Mucosa of rectum (tissue), 2 donors: Measurements from ENCODE around the gene GRM5.
A peak's percentile ranks its signal among the peaks of the same experiment; 100 is the strongest.

Source experiments
- H3K27ac ChIP-seq, 2 donors: one replicate each; pipeline ENCODE4 v1.7.0; 2013; ENCODE audit warnings: inconsistent platforms in 2 of 2, low read depth in 2 of 2, low read length in 2 of 2
- H3K27me3 ChIP-seq, 2 donors: one replicate each; pipeline ENCODE4 v1.7.0; 2013; ENCODE audit warnings: low read length in 2 of 2; ENCODE audit not compliant: control insufficient read depth in 2 of 2, insufficient read depth in 2 of 2
- H3K36me3 ChIP-seq, 2 donors: one replicate each; pipeline ENCODE4 v1.7.0; 2013; ENCODE audit warnings: low read length in 2 of 2; ENCODE audit not compliant: control insufficient read depth in 2 of 2, insufficient read depth in 2 of 2
- H3K4me1 ChIP-seq, 2 donors: one replicate each; pipeline ENCODE4 v1.7.0; 2013; ENCODE audit warnings: low read length in 2 of 2, mild to moderate bottlenecking in 1 of 2; ENCODE audit not compliant: control insufficient read depth in 2 of 2, insufficient read depth in 2 of 2
- H3K4me3 ChIP-seq, 2 donors: one replicate each; pipeline ENCODE4 v1.7.0; 2013; ENCODE audit warnings: low read length in 2 of 2
- H3K9ac ChIP-seq, 2 donors: one replicate each; pipeline ENCODE4 v1.7.0; 2013; ENCODE audit warnings: low read length in 2 of 2, low read depth in 1 of 2, mild to moderate bottlenecking in 1 of 2
- H3K9me3 ChIP-seq, 2 donors: one replicate each; pipeline ENCODE4 v1.7.0; 2013; ENCODE audit warnings: low read length in 2 of 2; ENCODE audit not compliant: control insufficient read depth in 2 of 2
- donor health status: healthy.
- donor health status: Normal muscosa, but diverticular disease.

Gene GRM5

DNA sequence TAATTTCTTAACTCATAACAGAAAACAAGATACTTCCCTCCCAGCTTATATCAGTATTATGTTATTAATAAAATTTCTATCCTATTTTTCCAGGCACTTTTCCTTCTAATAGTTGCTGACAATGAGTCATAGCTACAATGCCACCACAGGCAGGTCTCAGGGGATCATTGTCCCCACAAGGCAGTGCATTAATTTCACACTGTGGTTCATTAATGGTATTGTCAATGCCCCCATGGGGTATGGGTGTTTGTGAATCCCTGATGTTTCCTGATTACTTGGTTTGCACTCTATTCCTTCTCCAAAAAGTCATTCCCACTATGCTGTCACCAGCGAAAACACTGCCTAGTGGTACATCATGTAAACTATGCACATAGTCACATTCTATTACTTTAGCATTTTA, 382.8 kb downstream of the GRM5 start:
- Histone ChIP-seq H3K27me3 (no peaks in the 10 kb centered on the region), H3K27ac (no peak overlapping the region), H3K4me1 (no peaks in the 10 kb centered on the region), H3K9me3 (no peaks in the 10 kb centered on the region), H3K9ac (no peak overlapping the region), H3K36me3 (no peaks in the 10 kb centered on the region), H3K4me3 (no peak overlapping the region)

DNA sequence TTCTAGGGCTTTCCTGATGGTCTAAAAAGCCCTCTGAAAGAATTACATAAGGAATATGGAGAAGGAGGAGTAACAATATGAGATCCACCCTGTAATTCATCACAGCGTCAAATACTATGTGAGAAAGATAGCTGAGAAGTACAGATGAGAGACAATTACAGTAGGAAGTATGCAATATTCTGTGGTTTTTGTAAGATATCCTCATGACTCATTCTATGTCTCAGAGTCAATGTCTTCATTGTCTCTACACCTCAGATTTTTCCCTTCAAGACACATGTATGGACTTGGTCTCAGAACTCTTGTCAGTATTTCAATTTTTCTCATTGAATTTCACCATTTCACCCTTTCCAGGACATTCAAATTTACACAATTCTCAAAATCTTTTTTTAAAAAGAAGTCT, 385.0 kb downstream of the GRM5 start:
- Histone ChIP-seq H3K9me3 (no peaks in the 10 kb centered on the region), H3K27me3 (no peaks in the 10 kb centered on the region), H3K27ac (no peak overlapping the region), H3K4me3 (no peak overlapping the region), H3K9ac (no peak overlapping the region), H3K4me1 (no peaks in the 10 kb centered on the region), H3K36me3 (no peaks in the 10 kb centered on the region)

DNA sequence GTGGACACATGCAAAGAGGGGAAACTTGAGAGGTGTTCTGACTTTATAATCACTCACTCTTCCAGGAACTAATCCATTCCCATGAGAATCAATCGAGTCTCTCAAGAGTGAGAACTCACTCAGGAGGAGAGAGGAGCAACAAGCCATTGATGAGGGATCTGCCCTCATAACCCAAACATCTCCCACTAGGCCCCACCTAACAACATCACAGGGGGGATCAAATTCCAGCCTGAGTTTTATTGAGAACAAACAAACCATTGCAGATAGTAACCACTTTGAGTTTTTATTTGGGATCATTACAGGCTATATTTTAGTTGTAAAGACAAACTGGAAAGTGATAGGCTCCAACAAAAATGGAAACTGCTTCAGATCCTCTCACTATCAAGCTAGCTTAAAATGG, 399.4 kb downstream of the GRM5 start:
- Histone ChIP-seq H3K9me3 (no peaks in the 10 kb centered on the region), H3K36me3 (no peaks in the 10 kb centered on the region), H3K4me3 (no peak overlapping the region), H3K4me1 (peaks cover 0 to 11% of the 10 kb centered on the region in 2 donors), H3K27ac (peak overlapping the region; percentile 29 to 60), H3K9ac (no peak overlapping the region), H3K27me3 (no peaks in the 10 kb centered on the region)

DNA sequence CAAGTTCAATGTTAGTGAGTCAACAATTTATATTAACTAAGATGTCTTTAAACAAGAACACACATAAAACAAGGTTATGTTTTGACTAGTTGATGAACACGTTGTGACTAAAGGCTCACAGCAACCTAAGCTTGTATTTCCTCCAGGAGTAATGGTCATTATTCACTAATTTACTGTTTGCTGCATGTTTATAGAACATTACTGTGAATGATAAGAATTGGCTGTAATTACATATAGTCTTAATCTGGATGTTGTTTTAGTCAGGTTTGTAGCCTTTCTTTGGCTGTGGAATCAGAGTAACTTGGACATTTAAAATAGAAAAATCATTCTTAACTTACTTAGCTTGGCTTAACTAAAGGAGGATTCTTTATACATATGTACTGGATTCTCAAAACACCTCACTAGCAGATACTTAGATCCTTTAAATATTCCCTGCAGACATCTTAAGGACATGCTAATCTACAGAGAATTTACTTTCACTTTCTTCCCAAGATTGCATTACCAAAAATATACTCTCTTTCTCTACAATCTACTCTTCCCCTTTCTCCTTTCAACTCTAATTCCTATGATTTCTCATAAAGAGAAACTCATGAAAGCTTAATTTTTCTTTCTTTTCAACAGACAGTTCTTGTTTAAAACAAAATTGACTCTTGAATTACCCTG, 408.6 kb downstream of the GRM5 start:
- Histone ChIP-seq H3K36me3 (no peaks in the 10 kb centered on the region), H3K27ac (no peak overlapping the region), H3K9ac (no peak overlapping the region), H3K27me3 (no peaks in the 10 kb centered on the region), H3K4me3 (no peak overlapping the region), H3K4me1 (no peaks in the 10 kb centered on the region), H3K9me3 (no peaks in the 10 kb centered on the region)

GRCh38 chr11:88656283-88656682, 409.5 kb downstream of the GRM5 start:
- H3K36me3 ChIP-seq, result no peaks in the 10 kb centered on the region
- H3K4me3 ChIP-seq, result no peak overlapping the region
- no peak overlapping the region for H3K27ac ChIP-seq
- no peaks in the 10 kb centered on the region for H3K27me3 ChIP-seq
- no peak overlapping the region for H3K9ac ChIP-seq
- no peaks in the 10 kb centered on the region for H3K9me3 ChIP-seq
- H3K4me1 ChIP-seq, result no peaks in the 10 kb centered on the region

GRCh38 chr11:88655656-88656055, 410.1 kb downstream of the GRM5 start:
- H3K27me3 ChIP-seq, result no peaks in the 10 kb centered on the region

GRCh38 chr11:88655196-88655595, 410.6 kb downstream of the GRM5 start:
- Histone ChIP-seq H3K9me3 (no peaks in the 10 kb centered on the region), H3K27me3 (no peaks in the 10 kb centered on the region), H3K36me3 (no peaks in the 10 kb centered on the region), H3K4me1 (no peaks in the 10 kb centered on the region), H3K4me3 (no peak overlapping the region), H3K27ac (no peak overlapping the region), H3K9ac (no peak overlapping the region)

More at GRCh38 chr11:88655656-88656055, 410.1 kb downstream of the GRM5 start:
- Histone ChIP-seq H3K9ac (no peak overlapping the region), H3K4me3 (no peak overlapping the region), H3K4me1 (no peaks in the 10 kb centered on the region), H3K9me3 (no peaks in the 10 kb centered on the region), H3K27ac (no peak overlapping the region), H3K36me3 (no peaks in the 10 kb centered on the region)

DNA sequence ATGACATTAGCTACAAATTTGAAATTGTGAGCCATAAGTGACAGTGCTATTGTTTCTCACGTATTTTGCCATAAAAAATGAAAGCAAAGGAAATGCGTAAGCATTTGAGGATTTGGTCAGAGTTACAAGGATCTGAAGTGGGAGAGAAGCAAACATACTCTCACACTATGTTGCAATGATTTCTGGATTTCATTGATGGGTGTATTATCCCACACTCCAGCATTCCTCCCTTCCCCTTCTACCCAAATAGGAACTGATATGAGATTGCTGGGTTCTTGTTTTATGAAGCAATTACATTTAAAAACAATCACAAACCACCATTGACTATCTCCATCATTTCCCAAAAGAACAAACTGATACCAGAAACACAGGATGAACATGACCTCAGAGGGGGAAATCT, 414.2 kb downstream of the GRM5 start:
- Histone ChIP-seq H3K9me3 (no peaks in the 10 kb centered on the region), H3K27me3 (no peaks in the 10 kb centered on the region), H3K9ac (no peak overlapping the region), H3K4me3 (no peak overlapping the region), H3K4me1 (no peaks in the 10 kb centered on the region), H3K27ac (no peak overlapping the region), H3K36me3 (no peaks in the 10 kb centered on the region)

DNA sequence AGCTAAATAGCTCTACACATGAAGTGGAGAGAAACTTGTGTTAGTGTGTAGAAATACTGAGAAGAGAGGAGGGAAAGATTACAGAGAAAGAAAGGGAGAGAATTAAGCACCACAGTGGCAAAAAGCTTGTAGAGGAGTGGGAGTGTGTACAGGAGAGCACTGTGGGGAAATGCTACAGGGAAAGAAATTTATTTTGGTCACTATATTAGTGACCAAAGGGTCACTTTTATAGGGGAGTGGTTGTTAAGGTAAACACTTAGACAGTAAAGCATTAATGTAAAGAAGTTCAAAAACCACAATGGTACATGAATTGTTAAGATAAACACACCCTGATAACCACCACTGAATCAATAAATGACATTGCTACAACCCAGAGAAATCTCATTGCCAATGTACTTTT, 421.1 kb downstream of the GRM5 start:
- no peaks in the 10 kb centered on the region for H3K4me1 ChIP-seq
- H3K9ac ChIP-seq, result no peak overlapping the region
- H3K36me3 ChIP-seq, result no peaks in the 10 kb centered on the region
- H3K27ac ChIP-seq, result no peak overlapping the region
- no peaks in the 10 kb centered on the region for H3K27me3 ChIP-seq
- H3K9me3 ChIP-seq, result no peaks in the 10 kb centered on the region
- H3K4me3 ChIP-seq, result no peak overlapping the region

DNA sequence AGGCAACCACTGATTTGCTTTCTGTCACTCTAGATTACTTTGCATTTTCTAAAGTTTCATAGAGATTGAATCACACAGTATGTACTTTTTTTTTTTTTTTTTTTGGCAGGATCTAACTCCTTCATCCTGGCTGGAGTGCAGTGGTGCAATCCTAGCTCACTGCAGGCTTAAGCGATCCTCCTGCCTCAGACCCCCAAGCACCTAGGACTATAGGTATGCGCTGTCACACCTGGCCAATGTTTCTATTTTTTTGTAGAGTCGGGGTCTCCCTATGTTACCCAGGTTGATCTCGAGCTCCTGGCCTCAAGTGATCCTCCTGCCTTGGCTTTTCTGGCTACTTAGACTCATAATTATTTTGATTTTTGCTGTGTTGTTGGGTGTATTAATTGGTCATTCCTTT, 433.6 kb downstream of the GRM5 start:
- no peak overlapping the region for H3K4me3 ChIP-seq
- H3K9ac ChIP-seq, result no peak overlapping the region
- H3K27me3 ChIP-seq, result no peaks in the 10 kb centered on the region
- H3K27ac ChIP-seq, result no peak overlapping the region
- no peaks in the 10 kb centered on the region for H3K36me3 ChIP-seq
- no peaks in the 10 kb centered on the region for H3K4me1 ChIP-seq
- no peaks in the 10 kb centered on the region for H3K9me3 ChIP-seq

GRCh38 chr11:88631497-88631896, 434.3 kb downstream of the GRM5 start:
- Histone ChIP-seq H3K27ac (no peak overlapping the region), H3K36me3 (no peaks in the 10 kb centered on the region), H3K9ac (no peak overlapping the region), H3K4me3 (no peak overlapping the region), H3K9me3 (no peaks in the 10 kb centered on the region), H3K4me1 (no peaks in the 10 kb centered on the region), H3K27me3 (no peaks in the 10 kb centered on the region)
